Coronary artery (tissue), 2 donors: ENCODE data around the gene PBX3.

Experiments
- DNase-seq: peaks from one replicate; pipeline ENCODE4 v3.0.0-alpha.2; 2017; ENCODE audit warnings: low spot score
- H3K27ac ChIP-seq, 2 donors: fragments of 200-600 bp; sonication (generic); one replicate each; pipeline ENCODE4 v1.5.1; 2016 to 2019
- H3K4me3 ChIP-seq: fragments of 200-600 bp; sonication (generic); 2 replicates; pipeline ENCODE4 v1.5.1; 2016; ENCODE audit warnings: mild to moderate bottlenecking, moderate library complexity
- TF ChIP-seq, protein P1 (sequence below): fragments of 200-600 bp; sonication (generic); IDR thresholded peaks from one replicate; pipeline ENCODE4 v1.5.1; 2019; ENCODE audit warnings: antibody characterized with exemption

PBX3 gene

DNA sequence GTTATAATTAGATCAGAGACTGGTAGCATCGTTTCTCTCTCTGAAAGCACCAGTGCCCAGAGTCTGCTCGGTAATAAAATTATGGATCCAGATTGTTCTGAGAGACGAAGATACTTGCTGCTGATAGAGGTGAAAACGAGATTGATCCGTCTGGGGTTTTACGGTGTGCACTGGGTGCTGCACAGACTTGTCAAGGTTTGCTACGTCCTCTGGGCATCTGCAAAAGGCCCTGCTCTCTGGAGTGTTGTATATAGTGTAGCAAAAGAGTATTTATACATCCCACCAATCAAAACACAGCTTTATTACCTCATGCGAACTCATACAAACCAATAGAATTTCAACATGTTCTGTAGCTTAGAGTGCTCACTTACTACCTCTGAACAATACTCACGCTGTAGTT is 219.3 kb downstream of the PBX3 start:
- no peak overlapping the region for H3K27ac ChIP-seq
- no peak for DNase-seq
- no peak overlapping the region for H3K4me3 ChIP-seq
- TF ChIP-seq, protein P1, sequence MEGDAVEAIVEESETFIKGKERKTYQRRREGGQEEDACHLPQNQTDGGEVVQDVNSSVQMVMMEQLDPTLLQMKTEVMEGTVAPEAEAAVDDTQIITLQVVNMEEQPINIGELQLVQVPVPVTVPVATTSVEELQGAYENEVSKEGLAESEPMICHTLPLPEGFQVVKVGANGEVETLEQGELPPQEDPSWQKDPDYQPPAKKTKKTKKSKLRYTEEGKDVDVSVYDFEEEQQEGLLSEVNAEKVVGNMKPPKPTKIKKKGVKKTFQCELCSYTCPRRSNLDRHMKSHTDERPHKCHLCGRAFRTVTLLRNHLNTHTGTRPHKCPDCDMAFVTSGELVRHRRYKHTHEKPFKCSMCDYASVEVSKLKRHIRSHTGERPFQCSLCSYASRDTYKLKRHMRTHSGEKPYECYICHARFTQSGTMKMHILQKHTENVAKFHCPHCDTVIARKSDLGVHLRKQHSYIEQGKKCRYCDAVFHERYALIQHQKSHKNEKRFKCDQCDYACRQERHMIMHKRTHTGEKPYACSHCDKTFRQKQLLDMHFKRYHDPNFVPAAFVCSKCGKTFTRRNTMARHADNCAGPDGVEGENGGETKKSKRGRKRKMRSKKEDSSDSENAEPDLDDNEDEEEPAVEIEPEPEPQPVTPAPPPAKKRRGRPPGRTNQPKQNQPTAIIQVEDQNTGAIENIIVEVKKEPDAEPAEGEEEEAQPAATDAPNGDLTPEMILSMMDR = no peak

- DNase-seq = no peak
- Histone ChIP-seq H3K27ac (no peak overlapping the region), H3K4me3 (no peak overlapping the region)
- TF ChIP-seq, protein P1 = no peak
Observed at GRCh38 chr9:125966959-125967711, 220.0 kb downstream of the PBX3 start.

GRCh38 chr9:125968714-125969374 is 221.7 kb downstream of the PBX3 start:
- no peak overlapping the region for H3K27ac ChIP-seq
- no peak for DNase-seq
- no peak overlapping the region for H3K4me3 ChIP-seq
- TF ChIP-seq, protein P1 = no peak

GRCh38 chr9:125969462-125969861 is 222.3 kb downstream of the PBX3 start:
- DNase-seq = no peak
- H3K4me3 ChIP-seq = no peak overlapping the region
- no peak overlapping the region for H3K27ac ChIP-seq
- TF ChIP-seq, protein P1 = no peak

- TF ChIP-seq, protein P1 = no peak
- Histone ChIP-seq H3K4me3 (no peak overlapping the region), H3K27ac (no peak overlapping the region)
- no peak for DNase-seq
Observed at GRCh38 chr9:125969868-125970267, 222.7 kb downstream of the PBX3 start.

GRCh38 chr9:125970340-125970739 is 223.2 kb downstream of the PBX3 start:
- H3K27ac ChIP-seq = no peak overlapping the region
- H3K4me3 ChIP-seq = no peak overlapping the region
- DNase-seq = no peak
- TF ChIP-seq, protein P1 = no peak

- DNase-seq = no peak
Observed at GRCh38 chr9:125971050-125971449, 223.9 kb downstream of the PBX3 start.

More at GRCh38 chr9:125971050-125971449, 223.9 kb downstream of the PBX3 start:
- H3K27ac ChIP-seq = no peak overlapping the region
- H3K4me3 ChIP-seq = no peak overlapping the region
- TF ChIP-seq, protein P1 = no peak
